ACC112 (cell line): ENCODE results near the gene DNAH8.
"Not testable (repeated sequence)": the region's sequence is repeated elsewhere in the genome, so short reads cannot be mapped to it uniquely, and the experiment has no call there.

Experiments
- H2AFZ ChIP-seq: fragments of 200-600 bp; sonication (generic); one replicate; pipeline ENCODE4 v1.6.0; 2017; ENCODE audit warnings: antibody characterized with exemption, low read length; ENCODE audit not compliant: unreplicated experiment
- H3K27ac ChIP-seq: fragments of 200-600 bp; sonication (generic); 2 replicates; pipeline ENCODE4 v1.5.1; 2014; ENCODE audit warnings: low read depth, mild to moderate bottlenecking, antibody characterized with exemption, low read length, moderate library complexity
- H3K27me3 ChIP-seq: fragments of 200-600 bp; sonication (generic); 2 replicates; pipeline ENCODE4 v1.6.1; 2014; ENCODE audit warnings: mild to moderate bottlenecking, antibody characterized with exemption, low read length, moderate library complexity, mixed read lengths; ENCODE audit not compliant: insufficient read depth
- H3K36me3 ChIP-seq: fragments of 200-600 bp; sonication (generic); 2 replicates; pipeline ENCODE4 v1.6.1; 2016; ENCODE audit warnings: mild to moderate bottlenecking, antibody characterized with exemption, low read length, moderate library complexity, mixed read lengths; ENCODE audit not compliant: insufficient read depth
- H3K4me1 ChIP-seq: fragments of 200-600 bp; sonication (generic); one replicate; pipeline ENCODE4 v1.6.1; 2016; ENCODE audit warnings: low read length, mixed read lengths; ENCODE audit not compliant: insufficient read depth, unreplicated experiment, control insufficient read depth
- H3K4me3 ChIP-seq: fragments of 200-600 bp; sonication (generic); 2 replicates; pipeline ENCODE4 v1.5.1; 2014; ENCODE audit warnings: mild to moderate bottlenecking, low read depth, low read length
- H3K79me2 ChIP-seq: fragments of 200-600 bp; sonication (generic); one replicate; pipeline ENCODE4 v1.6.0; 2016; ENCODE audit warnings: low read length; ENCODE audit not compliant: control insufficient read depth, unreplicated experiment, insufficient read depth

The DNAH8 gene

DNA sequence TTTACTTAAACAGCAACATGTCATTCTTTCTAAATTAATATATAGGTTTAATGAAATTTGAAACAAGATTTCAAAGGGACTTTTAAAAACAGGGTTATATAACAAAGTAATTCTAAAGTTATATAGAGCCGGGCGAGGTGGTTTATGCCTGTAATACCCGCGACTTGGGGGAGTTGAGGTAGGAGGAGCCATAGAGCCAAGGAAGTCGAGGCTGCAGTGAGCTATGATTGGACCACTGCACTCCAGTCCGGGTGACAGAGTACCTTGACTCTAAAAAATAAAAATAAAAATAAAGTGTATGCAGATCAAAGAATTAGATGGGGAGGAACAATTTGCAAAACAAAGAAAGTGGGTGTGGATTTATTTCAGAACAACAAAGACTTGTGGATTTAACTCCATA lies 182.4 kb downstream of the DNAH8 start:
- Histone ChIP-seq H3K27ac (no peak overlapping the region), H2AFZ (no peak overlapping the region), H3K36me3 (no peaks in the 10 kb centered on the region), H3K4me1 (no peaks in the 10 kb centered on the region), H3K4me3 (no peak overlapping the region), H3K79me2 (no peaks in the 10 kb centered on the region), H3K27me3 (peaks cover 49% of the 10 kb centered on the region)

DNA sequence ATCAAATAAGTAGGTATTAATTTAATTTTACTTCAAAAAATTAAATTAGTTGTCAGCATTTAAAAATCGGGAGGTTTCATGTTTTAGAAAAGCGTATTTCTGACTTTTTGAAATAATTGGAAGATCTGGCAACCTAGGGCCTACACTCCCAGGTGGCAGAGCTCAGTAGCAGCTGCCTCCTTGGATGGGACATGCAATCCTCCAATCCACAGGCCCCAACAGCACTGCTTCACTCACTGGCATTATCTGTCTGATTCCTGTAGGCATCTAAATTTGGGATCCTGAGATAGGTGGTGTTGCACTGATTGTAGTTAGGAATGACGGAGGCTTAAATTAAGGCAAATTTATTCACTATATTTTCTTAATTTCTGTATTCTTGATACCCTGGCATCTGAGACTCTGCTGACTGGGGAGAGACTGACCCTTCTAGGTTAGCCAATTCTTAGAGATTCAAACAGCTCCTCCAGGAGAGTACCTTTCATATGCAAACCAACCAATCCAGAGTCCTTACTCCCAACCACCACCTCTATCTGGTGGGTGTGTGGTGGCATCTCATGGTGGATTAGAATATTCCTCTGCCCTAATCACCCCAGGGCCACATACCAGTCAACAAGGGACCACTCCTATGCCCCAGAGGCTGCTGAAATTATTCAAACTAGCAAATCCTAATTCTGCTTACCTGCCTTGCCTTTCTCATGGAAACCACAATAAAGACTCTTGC lies 186.9 kb downstream of the DNAH8 start:
- Histone ChIP-seq H3K27ac (no peak overlapping the region), H3K4me3 (no peak overlapping the region), H3K79me2 (no peaks in the 10 kb centered on the region), H2AFZ (no peak overlapping the region), H3K4me1 (no peaks in the 10 kb centered on the region), H3K27me3 (peaks cover 39% of the 10 kb centered on the region), H3K36me3 (no peaks in the 10 kb centered on the region)

DNA sequence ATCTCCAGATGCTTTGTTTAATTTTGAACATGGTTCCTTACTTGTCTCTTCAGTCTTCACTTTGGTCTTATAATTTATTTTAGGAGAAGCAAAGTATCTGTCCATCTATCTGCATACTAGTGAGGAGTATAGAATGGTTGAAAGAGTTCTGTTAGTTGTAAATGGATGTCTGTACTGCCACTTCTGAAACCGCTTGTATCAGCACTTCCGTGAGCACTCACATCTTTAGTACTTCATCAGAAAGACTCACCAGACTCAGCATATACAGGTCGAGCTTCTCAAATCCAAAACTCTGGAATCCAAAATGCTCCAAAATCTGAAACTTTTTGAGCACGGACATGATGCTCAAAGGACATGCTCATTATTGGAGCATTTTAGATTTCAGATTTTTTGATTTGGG lies 191.5 kb downstream of the DNAH8 start:
- Histone ChIP-seq H3K27ac (no peak overlapping the region), H3K27me3 (peaks cover 46% of the 10 kb centered on the region), H3K4me3 (no peak overlapping the region), H2AFZ (no peak overlapping the region), H3K79me2 (no peaks in the 10 kb centered on the region), H3K36me3 (no peaks in the 10 kb centered on the region), H3K4me1 (no peaks in the 10 kb centered on the region)

DNA sequence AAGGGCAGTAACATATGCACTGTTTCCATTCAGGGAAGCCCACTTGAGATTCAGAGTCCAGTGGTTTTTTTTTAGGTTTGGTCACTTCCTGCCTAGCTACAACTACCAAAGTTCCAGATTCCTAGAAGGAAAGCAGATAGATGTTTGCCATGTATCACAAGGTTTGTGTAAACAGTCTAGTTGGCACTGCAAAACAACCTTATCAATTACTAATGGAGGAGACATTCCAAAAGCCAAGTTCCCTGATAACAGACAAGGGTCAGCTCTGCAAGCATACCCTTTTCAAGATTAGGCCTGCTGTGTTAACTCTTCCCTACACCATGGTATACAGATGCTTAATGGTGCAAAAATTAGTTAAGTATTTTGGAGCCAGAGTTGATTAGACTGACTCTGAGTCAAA lies 192.2 kb downstream of the DNAH8 start:
- Histone ChIP-seq H2AFZ (no peak overlapping the region), H3K27me3 (peaks cover 40% of the 10 kb centered on the region), H3K4me3 (no peak overlapping the region), H3K27ac (no peak overlapping the region), H3K4me1 (no peaks in the 10 kb centered on the region), H3K36me3 (no peaks in the 10 kb centered on the region), H3K79me2 (no peaks in the 10 kb centered on the region)

DNA sequence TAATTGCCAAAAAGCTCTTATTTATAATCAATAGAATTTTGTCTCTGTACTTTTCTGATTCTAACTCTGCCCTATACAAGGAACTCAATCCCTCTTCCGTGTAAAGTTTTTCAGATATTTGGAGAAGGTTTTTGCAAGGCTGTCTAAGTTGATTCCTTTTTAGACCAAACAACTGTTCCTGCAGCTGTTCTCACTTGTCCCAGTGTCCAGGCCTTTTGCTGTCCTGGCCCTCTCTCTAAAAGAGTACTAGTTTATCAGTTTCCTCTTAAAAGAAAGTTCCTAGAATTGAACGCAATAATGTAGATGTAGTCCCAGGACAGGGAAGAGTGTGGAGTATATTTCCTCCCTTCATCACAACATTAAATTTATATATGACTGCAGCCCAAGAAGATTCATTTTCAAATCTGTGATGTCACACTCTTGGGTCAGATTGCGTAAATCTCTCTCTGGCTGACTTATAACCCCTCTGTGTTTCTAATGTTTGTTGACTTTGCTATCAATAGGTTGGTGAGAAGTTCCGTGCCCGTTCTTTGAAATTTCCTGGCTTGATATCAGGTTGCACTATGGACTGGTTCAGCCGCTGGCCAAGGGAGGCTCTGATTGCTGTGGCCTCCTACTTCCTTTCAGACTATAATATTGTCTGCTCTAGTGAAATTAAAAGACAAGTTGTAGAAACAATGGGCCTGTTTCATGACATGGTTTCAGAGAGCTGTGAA lies 194.1 kb downstream of the DNAH8 start:
- no peak overlapping the region for H2AFZ ChIP-seq
- no peaks in the 10 kb centered on the region for H3K36me3 ChIP-seq
- H3K4me1 ChIP-seq, result no peaks in the 10 kb centered on the region
- no peaks in the 10 kb centered on the region for H3K79me2 ChIP-seq
- no peak overlapping the region for H3K4me3 ChIP-seq
- peaks cover 30% of the 10 kb centered on the region for H3K27me3 ChIP-seq
- no peak overlapping the region for H3K27ac ChIP-seq

DNA sequence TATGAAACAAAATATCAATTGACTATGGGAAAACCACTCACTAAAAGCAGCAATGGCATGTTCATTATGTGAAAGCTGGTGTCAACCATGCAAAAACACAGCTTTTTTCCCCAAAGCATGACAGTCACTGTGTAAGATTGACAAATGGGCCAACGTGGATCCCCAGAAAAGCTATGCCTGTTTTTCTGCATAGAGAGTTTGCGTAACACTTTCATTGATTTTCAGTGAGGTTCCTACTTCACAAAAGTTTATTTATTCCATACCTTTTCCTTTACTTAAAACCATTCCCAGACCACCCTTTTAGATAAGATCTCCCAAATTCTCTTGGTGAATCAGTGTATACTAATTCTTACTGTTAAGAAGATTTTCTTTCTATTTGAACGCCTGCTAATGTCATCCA lies 195.1 kb downstream of the DNAH8 start:
- H3K27ac ChIP-seq, result no peak overlapping the region
- no peaks in the 10 kb centered on the region for H3K4me1 ChIP-seq
- no peaks in the 10 kb centered on the region for H3K79me2 ChIP-seq
- H3K4me3 ChIP-seq, result no peak overlapping the region
- no peak overlapping the region for H2AFZ ChIP-seq
- no peaks in the 10 kb centered on the region for H3K36me3 ChIP-seq
- peaks cover 24% of the 10 kb centered on the region for H3K27me3 ChIP-seq

DNA sequence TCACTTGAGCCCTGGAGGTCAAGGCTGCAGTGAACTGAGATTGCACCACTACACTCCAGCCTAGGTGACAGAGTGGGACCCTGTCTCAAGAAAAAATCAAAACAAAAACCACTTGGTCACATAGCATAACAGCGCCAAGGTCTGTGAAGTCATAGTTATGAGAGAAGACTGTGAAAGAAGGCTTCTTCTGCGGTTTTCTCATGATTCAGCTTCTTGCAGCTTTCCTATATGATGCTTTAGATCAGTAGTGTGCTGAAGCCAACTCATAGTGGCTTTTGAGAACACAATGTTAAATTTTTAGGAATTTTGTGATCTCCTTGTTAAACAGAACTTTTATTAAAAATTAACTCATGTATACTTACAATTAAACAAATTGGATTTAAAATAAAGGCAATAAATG lies 197.3 kb downstream of the DNAH8 start:
- Histone ChIP-seq H3K27ac (no peak overlapping the region), H3K36me3 (no peaks in the 10 kb centered on the region), H3K4me1 (no peaks in the 10 kb centered on the region), H3K4me3 (no peak overlapping the region), H3K27me3 (peaks cover 10% of the 10 kb centered on the region; the same call in 1 of the 2 replicates), H3K79me2 (no peaks in the 10 kb centered on the region), H2AFZ (no peak overlapping the region)

DNA sequence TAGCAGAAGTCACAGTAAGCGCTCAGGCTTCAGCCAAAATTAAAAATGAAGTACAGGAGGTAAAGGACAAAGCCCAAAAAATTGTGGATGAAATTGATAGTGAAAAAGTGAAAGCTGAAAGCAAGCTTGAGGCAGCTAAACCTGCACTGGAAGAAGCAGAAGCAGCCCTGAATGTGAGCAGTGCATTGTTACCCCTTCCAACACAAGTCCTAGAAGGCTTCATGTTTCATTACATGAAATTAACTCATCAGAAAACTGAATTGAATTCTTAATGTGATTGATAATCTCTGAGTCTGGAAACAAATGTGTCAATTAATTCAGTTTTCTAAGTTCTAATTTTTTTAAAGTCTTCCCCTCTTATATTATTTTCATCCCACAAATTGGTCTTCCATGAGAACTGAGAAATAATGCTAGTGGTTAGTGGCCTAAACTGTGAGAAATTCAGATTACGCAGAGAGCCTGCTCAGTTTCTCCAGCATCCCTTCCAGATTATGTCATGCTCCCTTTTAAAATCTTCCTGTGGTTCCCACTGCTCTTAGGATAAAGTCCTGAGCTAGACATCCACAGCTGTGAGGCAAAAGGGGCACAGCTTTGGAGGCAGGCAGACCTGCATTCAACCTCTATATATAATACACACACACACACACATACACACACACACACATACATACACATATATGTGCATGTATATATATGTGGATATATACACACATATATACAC lies 200.3 kb downstream of the DNAH8 start:
- Histone ChIP-seq H2AFZ (no peak overlapping the region), H3K36me3 (no peaks in the 10 kb centered on the region), H3K79me2 (no peaks in the 10 kb centered on the region), H3K27me3 (peaks cover 4% of the 10 kb centered on the region; the same call in 1 of the 2 replicates), H3K27ac (no peak overlapping the region), H3K4me3 (no peak overlapping the region), H3K4me1 (no peaks in the 10 kb centered on the region)

DNA sequence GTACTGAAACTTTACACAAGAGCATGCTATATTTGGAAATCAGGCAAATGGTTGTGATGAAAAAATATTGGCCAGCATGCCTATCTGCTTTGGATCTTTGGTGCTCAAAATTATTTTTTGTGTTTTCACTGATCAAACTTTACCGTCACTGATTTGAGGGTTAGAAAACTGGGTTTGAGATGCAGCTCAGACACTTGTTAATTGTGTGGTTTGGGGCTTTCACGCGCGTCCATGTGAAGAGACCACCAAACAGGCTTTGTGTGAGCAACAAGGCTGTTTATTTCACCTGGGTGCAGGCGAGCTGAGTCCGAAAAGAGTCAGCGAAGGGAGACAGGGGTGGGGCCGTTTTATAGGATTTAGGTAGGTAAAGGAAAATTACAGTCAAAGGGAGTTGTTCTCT lies 206.4 kb downstream of the DNAH8 start:
- H3K27me3 ChIP-seq, result peaks cover 10% of the 10 kb centered on the region; the same call in 1 of the 2 replicates
- H2AFZ ChIP-seq, H3K79me2 ChIP-seq, H3K4me1 ChIP-seq, H3K27ac ChIP-seq, H3K36me3 ChIP-seq, H3K4me3 ChIP-seq: not testable (repeated sequence)

DNA sequence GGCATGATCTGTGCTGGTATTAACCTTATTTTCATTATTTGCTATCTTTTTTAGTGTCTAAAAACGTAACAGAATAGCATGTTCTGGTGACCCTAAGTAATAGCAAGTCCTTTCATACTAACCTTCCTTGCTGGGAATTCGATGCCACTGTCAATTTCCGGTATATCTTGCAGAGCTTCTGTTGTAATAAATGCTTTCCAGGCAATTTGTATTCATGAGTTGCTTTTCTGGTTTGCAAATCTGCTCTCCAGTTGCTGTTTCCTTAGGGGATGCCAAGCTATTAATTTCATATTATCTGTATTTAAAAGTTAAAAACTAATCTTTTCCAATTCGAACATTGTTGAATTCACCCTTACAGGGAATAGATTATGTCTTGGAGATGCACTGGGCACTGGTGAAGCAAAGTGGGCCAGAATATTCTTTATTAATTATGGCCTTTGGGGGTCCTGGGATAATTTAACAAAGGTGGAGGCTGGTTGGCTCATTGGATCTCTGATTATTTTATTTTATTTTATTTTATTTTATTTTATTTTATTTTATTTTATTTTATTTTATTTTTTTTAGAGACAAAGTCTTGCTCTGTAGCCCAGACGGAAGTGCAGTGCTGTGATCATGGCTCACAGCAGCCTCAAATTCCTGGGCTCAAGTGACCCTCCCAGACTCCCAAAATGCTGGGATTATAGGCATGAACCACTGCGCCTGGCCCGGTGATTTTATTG lies 209.8 kb downstream of the DNAH8 start:
- Histone ChIP-seq H2AFZ (no peak overlapping the region), H3K4me1 (no peaks in the 10 kb centered on the region)

More for the DNA sequence above, 209.8 kb downstream of the DNAH8 start:
- no peaks in the 10 kb centered on the region for H3K79me2 ChIP-seq
- H3K4me3 ChIP-seq, result no peak overlapping the region
- no peak overlapping the region for H3K27ac ChIP-seq
- H3K36me3 ChIP-seq, result no peaks in the 10 kb centered on the region
- H3K27me3 ChIP-seq, result peaks cover 39% of the 10 kb centered on the region
